GM19043 (cell line): ENCODE data around the gene RGP1.

Experiments used
- ATAC-seq: cut with Tn5 transposase; IDR thresholded peaks from one replicate; pipeline ENCODE4 v1.9.1; 2021; ENCODE audit warnings: low read depth; ENCODE audit not compliant: unreplicated experiment

Gene RGP1

GRCh38 chr9:35740243-35740642 lies 8.8 kb upstream of the RGP1 start:
- ATAC-seq = no peak

- ATAC-seq = no peak
Observed at GRCh38 chr9:35741740-35742139, 7.3 kb upstream of the RGP1 start.

GRCh38 chr9:35743452-35743851 lies 5.6 kb upstream of the RGP1 start:
- ATAC-seq = no peak

GRCh38 chr9:35743880-35744518 lies 5.1 kb upstream of the RGP1 start:
- ATAC-seq = no peak

GRCh38 chr9:35745569-35745968 lies 3.5 kb upstream of the RGP1 start:
- no peak for ATAC-seq

GRCh38 chr9:35746583-35746982 lies 2.5 kb upstream of the RGP1 start:
- ATAC-seq = no peak

- no peak for ATAC-seq
Observed at GRCh38 chr9:35748242-35748857, 737 bp upstream of the RGP1 start.

GRCh38 chr9:35749515-35750255 lies 598 bp downstream of the RGP1 start:
- no peak for ATAC-seq

GRCh38 chr9:35750256-35750531 lies 1.1 kb downstream of the RGP1 start:
- no peak for ATAC-seq

- ATAC-seq = no peak
Observed at GRCh38 chr9:35753466-35753865, 4.4 kb downstream of the RGP1 start.

GRCh38 chr9:35754264-35754663 lies 5.2 kb downstream of the RGP1 start, which contains the start of gene MSMP:
Gene MSMP (minus strand): TSS chr9:35754276. CDS start chr9:35754129, 147 bp downstream.
- no peak for ATAC-seq

- no peak for ATAC-seq
Observed at GRCh38 chr9:35755071-35755470, 6.0 kb downstream of the RGP1 start.

GRCh38 chr9:35756275-35757225 lies 7.5 kb downstream of the RGP1 start:
- ATAC-seq = peak; percentile 51

- peak; percentile 47 for ATAC-seq
Observed at GRCh38 chr9:35757226-35757891, 8.3 kb downstream of the RGP1 start.

GRCh38 chr9:35757892-35758275 lies 8.8 kb downstream of the RGP1 start:
- no peak for ATAC-seq

- ATAC-seq = no peak
Observed at GRCh38 chr9:35758475-35759050, 9.5 kb downstream of the RGP1 start.

GRCh38 chr9:35759795-35760194 lies 10.7 kb downstream of the RGP1 start:
- no peak for ATAC-seq

GRCh38 chr9:35760651-35761050 lies 11.6 kb downstream of the RGP1 start:
- ATAC-seq = no peak

GRCh38 chr9:35763181-35763580 lies 14.1 kb downstream of the RGP1 start:
- no peak for ATAC-seq

- no peak for ATAC-seq
Observed at GRCh38 chr9:35763803-35764202, 14.7 kb downstream of the RGP1 start.
